ENCODE measurements around the gene LITAF. TPM values are rescaled to one million over a fixed set of nuclear protein-coding genes. Genes with fewer than 3 reads are reported as not detected.
"Not testable (repeated sequence)": the region's sequence is repeated elsewhere in the genome, so short reads cannot be mapped to it uniquely, and the experiment has no call there.

LITAF gene
- total RNA-seq, 2 experiments from 2014 or later: 127 to 130 TPM

- H3K9me3 Mint-ChIP-seq: peaks cover 2% of the 10 kb centered on the region
- H3K36me3 Mint-ChIP-seq: peaks cover 34% of the 10 kb centered on the region
- peaks cover 76% of the 10 kb centered on the region for H3K4me1 Mint-ChIP-seq
These were observed 24.9 kb downstream of the LITAF start for GRCh38 chr16:11561856-11562255.

GRCh38 chr16:11561454-11561805, 25.3 kb downstream of the LITAF start:
- Mint-ChIP-seq H3K4me1 (peaks cover 76% of the 10 kb centered on the region), H3K4me3 (peak overlapping the region; percentile 72), H3K9me3 (peaks cover 7% of the 10 kb centered on the region), H3K27ac (peak overlapping the region; percentile 93), H3K27me3 (no peaks in the 10 kb centered on the region), H3K36me3 (peaks cover 35% of the 10 kb centered on the region)
- no peak for DNase-seq

More at GRCh38 chr16:11561856-11562255, 24.9 kb downstream of the LITAF start:
- no peak for DNase-seq
- Mint-ChIP-seq H3K27me3 (no peaks in the 10 kb centered on the region), H3K27ac (peak overlapping the region; percentile 93), H3K4me3 (peak overlapping the region; percentile 72)

- peak overlapping the region; percentile 72 for H3K4me3 Mint-ChIP-seq
- H3K4me1 Mint-ChIP-seq: peaks cover 78% of the 10 kb centered on the region
- H3K9me3 Mint-ChIP-seq: peaks cover 12% of the 10 kb centered on the region
- peak; percentile 54 for DNase-seq
- H3K27me3 Mint-ChIP-seq: no peaks in the 10 kb centered on the region
- peaks cover 38% of the 10 kb centered on the region for H3K36me3 Mint-ChIP-seq
- H3K27ac Mint-ChIP-seq: peak overlapping the region; percentile 93
These were observed 25.8 kb downstream of the LITAF start for GRCh38 chr16:11560701-11561453.

- peaks cover 12% of the 10 kb centered on the region for H3K9me3 Mint-ChIP-seq
- peaks cover 42% of the 10 kb centered on the region for H3K36me3 Mint-ChIP-seq
- not testable (repeated sequence) for DNase-seq, H3K4me3 Mint-ChIP-seq, H3K27me3 Mint-ChIP-seq
- H3K4me1 Mint-ChIP-seq: peaks cover 61% of the 10 kb centered on the region
- peak overlapping the region; percentile 55 for H3K27ac Mint-ChIP-seq
These were observed 28.4 kb downstream of the LITAF start for GRCh38 chr16:11558308-11558823.

GRCh38 chr16:11557801-11558200, 28.9 kb downstream of the LITAF start:
- Mint-ChIP-seq H3K36me3 (peaks cover 41% of the 10 kb centered on the region), H3K27me3 (no peaks in the 10 kb centered on the region), H3K4me1 (peaks cover 57% of the 10 kb centered on the region), H3K27ac (peak overlapping the region; percentile 62), H3K9me3 (peaks cover 12% of the 10 kb centered on the region), H3K4me3 (no peak overlapping the region)
- no peak for DNase-seq

- Mint-ChIP-seq H3K4me1 (peaks cover 53% of the 10 kb centered on the region), H3K27me3 (no peaks in the 10 kb centered on the region), H3K36me3 (peaks cover 44% of the 10 kb centered on the region), H3K9me3 (peaks cover 12% of the 10 kb centered on the region), H3K27ac (peak overlapping the region; percentile 88), H3K4me3 (peak overlapping the region; percentile 25)
- no peak for DNase-seq
These were observed 29.6 kb downstream of the LITAF start for GRCh38 chr16:11556945-11557720.

- H3K4me1 Mint-ChIP-seq: peaks cover 46% of the 10 kb centered on the region
These were observed 30.4 kb downstream of the LITAF start for GRCh38 chr16:11556214-11556819.

GRCh38 chr16:11554053-11554452, 32.7 kb downstream of the LITAF start:
- no peak for DNase-seq
- Mint-ChIP-seq H3K9me3 (peaks cover 14% of the 10 kb centered on the region), H3K36me3 (peaks cover 64% of the 10 kb centered on the region), H3K27ac (no peak overlapping the region), H3K4me1 (peaks cover 29% of the 10 kb centered on the region), H3K4me3 (no peak overlapping the region), H3K27me3 (no peaks in the 10 kb centered on the region)

More at GRCh38 chr16:11556214-11556819, 30.4 kb downstream of the LITAF start:
- H3K9me3 Mint-ChIP-seq: peaks cover 12% of the 10 kb centered on the region
- no peak overlapping the region for H3K4me3 Mint-ChIP-seq
- peak overlapping the region; percentile 88 for H3K27ac Mint-ChIP-seq
- peaks cover 45% of the 10 kb centered on the region for H3K36me3 Mint-ChIP-seq
- H3K27me3 Mint-ChIP-seq: no peaks in the 10 kb centered on the region
- no peak for DNase-seq

- peaks cover 65% of the 10 kb centered on the region for H3K36me3 Mint-ChIP-seq
- H3K27me3 Mint-ChIP-seq: no peaks in the 10 kb centered on the region
- no peak for DNase-seq
- peaks cover 24% of the 10 kb centered on the region for H3K4me1 Mint-ChIP-seq
- peak overlapping the region; percentile 74 for H3K27ac Mint-ChIP-seq
- peaks cover 14% of the 10 kb centered on the region for H3K9me3 Mint-ChIP-seq
- no peak overlapping the region for H3K4me3 Mint-ChIP-seq
These were observed 33.3 kb downstream of the LITAF start for GRCh38 chr16:11553371-11553770.

GRCh38 chr16:11552440-11552839, 34.3 kb downstream of the LITAF start:
- Mint-ChIP-seq H3K9me3 (peaks cover 14% of the 10 kb centered on the region), H3K4me1 (peaks cover 16% of the 10 kb centered on the region), H3K27ac (no peak overlapping the region), H3K4me3 (no peak overlapping the region), H3K27me3 (no peaks in the 10 kb centered on the region), H3K36me3 (peaks cover 67% of the 10 kb centered on the region)
- no peak for DNase-seq

- peaks cover 10% of the 10 kb centered on the region for H3K4me1 Mint-ChIP-seq
- no peak overlapping the region for H3K27ac Mint-ChIP-seq
- H3K36me3 Mint-ChIP-seq: peaks cover 61% of the 10 kb centered on the region
- no peak overlapping the region for H3K4me3 Mint-ChIP-seq
- no peaks in the 10 kb centered on the region for H3K27me3 Mint-ChIP-seq
- no peak for DNase-seq
- H3K9me3 Mint-ChIP-seq: peaks cover 11% of the 10 kb centered on the region
These were observed 34.9 kb downstream of the LITAF start for GRCh38 chr16:11551842-11552241.

- Mint-ChIP-seq H3K4me3 (no peak overlapping the region), H3K27ac (no peak overlapping the region), H3K36me3 (peaks cover 54% of the 10 kb centered on the region), H3K4me1 (peaks cover 7% of the 10 kb centered on the region), H3K9me3 (peaks cover 2% of the 10 kb centered on the region), H3K27me3 (no peaks in the 10 kb centered on the region)
- no peak for DNase-seq
These were observed 35.8 kb downstream of the LITAF start for GRCh38 chr16:11550791-11551498.

- no peaks in the 10 kb centered on the region for H3K27me3 Mint-ChIP-seq
- H3K27ac Mint-ChIP-seq: no peak overlapping the region
- DNase-seq: no peak
- peaks cover 7% of the 10 kb centered on the region for H3K4me1 Mint-ChIP-seq
- H3K9me3 Mint-ChIP-seq: peaks cover 1% of the 10 kb centered on the region
- no peak overlapping the region for H3K4me3 Mint-ChIP-seq
- peaks cover 35% of the 10 kb centered on the region for H3K36me3 Mint-ChIP-seq
These were observed 39.4 kb downstream of the LITAF start for GRCh38 chr16:11547118-11547916.

- no peak for DNase-seq
- no peaks in the 10 kb centered on the region for H3K27me3 Mint-ChIP-seq
- H3K27ac Mint-ChIP-seq: no peak overlapping the region
- H3K9me3 Mint-ChIP-seq: peaks cover 1% of the 10 kb centered on the region
- peaks cover 10% of the 10 kb centered on the region for H3K4me1 Mint-ChIP-seq
- H3K4me3 Mint-ChIP-seq: no peak overlapping the region
- peaks cover 35% of the 10 kb centered on the region for H3K36me3 Mint-ChIP-seq
These were observed 40.1 kb downstream of the LITAF start for GRCh38 chr16:11546608-11547061.

All from activated naive CD8-positive, alpha-beta T cell treated with anti-CD3 and anti-CD28 coated beads for 36 hours (primary cell).